BLaER1 treated with 17β-estradiol and CSF1 and Interleukin-3, amounts not matched to agents 10 nM and 100 nM (cell line): ENCODE data around the gene GALNT8.
"Not testable (repeated sequence)": the region's sequence is repeated elsewhere in the genome, so short reads cannot be mapped to it uniquely, and the experiment has no call there.

Experiments
- H3K27ac ChIP-seq, 11 experiments: shearing (Covaris generic); formaldehyde crosslinking; 2 replicates each; pipeline ENCODE4 v1.8.1; 2022
- H3K27me3 ChIP-seq, 11 experiments: shearing (Covaris generic); formaldehyde crosslinking; 2 replicates each; pipeline ENCODE4 v1.8.1; 2022
- H3K36me3 ChIP-seq, 11 experiments: shearing (Covaris generic); formaldehyde crosslinking; 2 replicates each; pipeline ENCODE4 v1.8.1; 2022
- H3K4me1 ChIP-seq, 10 experiments: shearing (Covaris generic); formaldehyde crosslinking; 2 replicates each; pipeline ENCODE4 v1.8.1; 2022
- H3K4me2 ChIP-seq, 11 experiments: shearing (Covaris generic); formaldehyde crosslinking; 2 replicates each; pipeline ENCODE4 v1.8.1; 2022
- H3K4me3 ChIP-seq, 10 experiments: shearing (Covaris generic); formaldehyde crosslinking; 2 replicates each; pipeline ENCODE4 v1.8.1; 2022
- H3K9ac ChIP-seq, 11 experiments: shearing (Covaris generic); formaldehyde crosslinking; 2 replicates each; pipeline ENCODE4 v1.8.1; 2022
- H3K9me3 ChIP-seq, 11 experiments: shearing (Covaris generic); formaldehyde crosslinking; replicated peaks in 1 of 11; 2 replicates each; pipeline ENCODE4 v1.8.1; 2022
- H4K20me1 ChIP-seq, 11 experiments: shearing (Covaris generic); formaldehyde crosslinking; 2 replicates each; pipeline ENCODE4 v1.8.1; 2022
- Cebpa-rat ChIP-seq, 11 experiments: shearing (Covaris generic); IDR thresholded peaks; 2 replicates each; pipeline ENCODE4 v1.8.1; 2022

Gene GALNT8

DNA sequence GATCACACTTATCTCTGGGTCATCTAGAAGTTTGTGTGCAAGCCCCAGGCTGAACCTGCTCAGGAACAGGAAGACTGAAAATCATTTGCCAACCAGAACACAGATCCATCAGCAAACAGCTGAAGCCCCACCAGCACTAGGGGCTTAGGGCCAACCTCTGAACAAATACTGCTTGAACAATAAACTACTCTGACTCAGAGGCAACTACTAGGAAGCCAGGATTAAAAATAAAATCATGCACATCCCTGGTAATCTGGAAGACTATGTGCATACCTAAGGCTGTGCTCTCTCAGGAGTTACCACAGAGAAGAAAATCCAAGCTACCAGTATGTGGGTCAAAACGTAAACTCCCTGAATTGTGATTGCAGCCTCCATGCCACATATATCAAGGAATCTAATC is 15.9 kb downstream of the GALNT8 start:
- no peak for TF ChIP-seq Cebpa-rat (IDR thresholded peaks at IDR 0.05)
- no peak overlapping the region for H3K4me3 ChIP-seq

GRCh38 chr12:4738541-4738940 is 18.3 kb downstream of the GALNT8 start:
- no peaks in the 10 kb centered on the region for H3K27me3 ChIP-seq
- no peak overlapping the region for H3K9ac ChIP-seq
- H3K4me1 ChIP-seq: no peaks in the 10 kb centered on the region
- no peaks in the 10 kb centered on the region for H3K36me3 ChIP-seq
- H3K4me2 ChIP-seq: no peak overlapping the region
- no peaks in the 10 kb centered on the region for H3K9me3 ChIP-seq
- no peaks in the 10 kb centered on the region for H4K20me1 ChIP-seq
- no peak for TF ChIP-seq Cebpa-rat (IDR thresholded peaks at IDR 0.05)
- H3K4me3 ChIP-seq: no peak overlapping the region
- no peak overlapping the region for H3K27ac ChIP-seq

More for the DNA sequence above, 15.9 kb downstream of the GALNT8 start:
- no peaks in the 10 kb centered on the region for H4K20me1 ChIP-seq
- no peaks in the 10 kb centered on the region for H3K4me1 ChIP-seq
- no peaks in the 10 kb centered on the region for H3K27me3 ChIP-seq
- no peak overlapping the region for H3K4me2 ChIP-seq
- H3K36me3 ChIP-seq: no peaks in the 10 kb centered on the region
- no peak overlapping the region for H3K27ac ChIP-seq
- no peaks in the 10 kb centered on the region for H3K9me3 ChIP-seq
- no peak overlapping the region for H3K9ac ChIP-seq

- Histone ChIP-seq H3K27ac (no peak overlapping the region), H4K20me1 (no peaks in the 10 kb centered on the region), H3K4me1 (no peaks in the 10 kb centered on the region), H3K9me3 (no peaks in the 10 kb centered on the region), H3K27me3 (no peaks in the 10 kb centered on the region), H3K9ac (no peak overlapping the region), H3K36me3 (no peaks in the 10 kb centered on the region), H3K4me2 (no peak overlapping the region), H3K4me3 (no peak overlapping the region)
- no peak for TF ChIP-seq Cebpa-rat (IDR thresholded peaks at IDR 0.05)
Observed at GRCh38 chr12:4742416-4742970, 22.3 kb downstream of the GALNT8 start.

DNA sequence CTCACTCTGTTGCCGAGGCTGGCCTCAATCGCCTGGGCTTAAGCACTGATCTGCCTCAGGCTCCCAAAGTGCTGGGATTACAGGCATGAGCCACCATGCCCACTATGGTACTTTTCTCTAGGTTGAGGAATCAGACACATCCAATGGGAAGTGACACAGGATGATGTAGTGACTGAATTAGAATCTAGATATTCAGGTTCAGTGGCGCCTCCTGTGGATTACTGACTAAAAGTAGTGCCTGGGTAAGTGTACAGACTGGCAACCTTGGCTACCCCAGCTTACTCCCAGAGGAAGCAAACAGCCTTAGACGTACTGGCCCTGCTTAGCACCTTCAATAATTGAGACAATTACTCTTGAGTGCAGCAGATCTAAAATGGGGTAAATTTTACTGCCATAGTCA is 22.8 kb downstream of the GALNT8 start:
- Histone ChIP-seq H3K27ac (no peak overlapping the region), H3K36me3 (no peaks in the 10 kb centered on the region), H4K20me1 (no peaks in the 10 kb centered on the region), H3K4me2 (no peak overlapping the region), H3K9me3 (peaks cover 0 to 2% (median 0%) of the 10 kb centered on the region in 11 experiments; a peak in 2 of 22 replicates), H3K27me3 (no peaks in the 10 kb centered on the region), H3K9ac (no peak overlapping the region), H3K4me3 (no peak overlapping the region), H3K4me1 (no peaks in the 10 kb centered on the region)
- no peak for TF ChIP-seq Cebpa-rat (IDR thresholded peaks at IDR 0.05)

DNA sequence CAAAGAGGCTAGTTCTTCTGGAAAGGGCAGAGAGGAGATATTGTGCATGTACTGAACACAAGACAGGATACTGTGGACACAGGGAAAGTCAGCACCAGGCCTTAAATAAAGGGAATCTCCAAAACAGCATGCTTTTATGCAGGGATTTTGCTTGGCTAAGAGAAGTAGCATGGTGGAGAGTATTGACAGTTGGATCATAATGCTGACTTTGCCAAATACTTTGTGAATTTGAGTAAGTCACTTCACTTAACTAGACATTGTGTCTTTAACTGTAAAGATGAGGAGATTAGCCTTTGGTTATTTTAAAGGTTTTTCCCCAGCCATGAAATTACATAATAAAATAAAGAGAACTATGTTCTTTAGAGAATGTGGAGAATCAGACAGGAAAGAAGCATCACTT is 24.5 kb downstream of the GALNT8 start:
- H3K4me2 ChIP-seq: no peak overlapping the region
- no peaks in the 10 kb centered on the region for H4K20me1 ChIP-seq
- no peak for TF ChIP-seq Cebpa-rat (IDR thresholded peaks at IDR 0.05)
- H3K36me3 ChIP-seq: no peaks in the 10 kb centered on the region
- peaks cover 0 to 12% (median 0%) of the 10 kb centered on the region in 11 experiments; a peak in 7 of 22 replicates for H3K9me3 ChIP-seq
- H3K4me3 ChIP-seq: no peak overlapping the region
- no peak overlapping the region for H3K9ac ChIP-seq
- no peak overlapping the region for H3K27ac ChIP-seq
- no peaks in the 10 kb centered on the region for H3K27me3 ChIP-seq
- no peaks in the 10 kb centered on the region for H3K4me1 ChIP-seq

DNA sequence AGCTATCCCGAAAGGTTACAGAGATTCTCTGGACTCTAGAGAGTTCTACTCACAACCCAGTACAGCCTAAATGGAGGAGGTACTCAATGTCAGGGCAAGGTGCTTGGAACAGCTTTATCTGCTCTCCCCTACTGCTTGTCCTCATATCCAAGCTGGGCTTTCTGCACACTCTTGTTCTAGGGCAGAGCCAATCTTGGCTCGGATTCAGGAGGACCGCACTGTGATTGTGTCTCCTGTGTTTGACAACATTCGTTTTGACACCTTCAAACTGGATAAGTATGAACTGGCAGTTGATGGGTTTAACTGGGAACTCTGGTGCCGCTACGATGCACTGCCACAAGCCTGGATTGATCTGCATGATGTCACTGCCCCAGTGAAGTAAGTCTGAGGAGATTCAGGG is 25.0 kb downstream of the GALNT8 start:
- H3K4me1 ChIP-seq: no peaks in the 10 kb centered on the region
- H3K9me3 ChIP-seq: peaks cover 0 to 12% (median 0%) of the 10 kb centered on the region in 11 experiments; a peak in 7 of 22 replicates
- no peak for TF ChIP-seq Cebpa-rat (IDR thresholded peaks at IDR 0.05)

GRCh38 chr12:4751654-4752053 is 31.5 kb downstream of the GALNT8 start:
- H3K9me3 ChIP-seq: peaks cover 0 to 12% (median 0%) of the 10 kb centered on the region in 11 experiments; a peak in 7 of 22 replicates
- not testable (repeated sequence) for H4K20me1 ChIP-seq, H3K36me3 ChIP-seq, H3K4me3 ChIP-seq, H3K27ac ChIP-seq, H3K9ac ChIP-seq, H3K4me2 ChIP-seq, H3K27me3 ChIP-seq, H3K4me1 ChIP-seq

More for the DNA sequence above, 25.0 kb downstream of the GALNT8 start:
- Histone ChIP-seq H3K4me2 (no peak overlapping the region), H3K4me3 (no peak overlapping the region), H3K36me3 (no peaks in the 10 kb centered on the region), H3K9ac (no peak overlapping the region), H3K27me3 (no peaks in the 10 kb centered on the region), H4K20me1 (no peaks in the 10 kb centered on the region), H3K27ac (no peak overlapping the region)

GRCh38 chr12:4762773-4763172 is 42.6 kb downstream of the GALNT8 start:
- no peaks in the 10 kb centered on the region for H3K27me3 ChIP-seq
- H3K4me1 ChIP-seq: no peaks in the 10 kb centered on the region
- no peak overlapping the region for H3K9ac ChIP-seq
- no peaks in the 10 kb centered on the region for H3K36me3 ChIP-seq
- no peak overlapping the region for H3K4me2 ChIP-seq
- H3K4me3 ChIP-seq: no peak overlapping the region
- TF ChIP-seq Cebpa-rat (IDR thresholded peaks at IDR 0.05): no peak
- peaks cover 0 to 7% (median 0%) of the 10 kb centered on the region in 11 experiments; a peak in 3 of 22 replicates for H3K9me3 ChIP-seq
- no peak overlapping the region for H3K27ac ChIP-seq
- H4K20me1 ChIP-seq: no peaks in the 10 kb centered on the region

GRCh38 chr12:4763549-4763948 is 43.3 kb downstream of the GALNT8 start:
- Histone ChIP-seq H3K9ac (no peak overlapping the region), H3K4me1 (no peaks in the 10 kb centered on the region), H3K4me2 (no peak overlapping the region), H4K20me1 (no peaks in the 10 kb centered on the region), H3K27ac (no peak overlapping the region), H3K36me3 (no peaks in the 10 kb centered on the region), H3K4me3 (no peak overlapping the region), H3K27me3 (no peaks in the 10 kb centered on the region), H3K9me3 (peaks cover 0 to 7% (median 0%) of the 10 kb centered on the region in 11 experiments; a peak in 3 of 22 replicates)
- no peak for TF ChIP-seq Cebpa-rat (IDR thresholded peaks at IDR 0.05)

DNA sequence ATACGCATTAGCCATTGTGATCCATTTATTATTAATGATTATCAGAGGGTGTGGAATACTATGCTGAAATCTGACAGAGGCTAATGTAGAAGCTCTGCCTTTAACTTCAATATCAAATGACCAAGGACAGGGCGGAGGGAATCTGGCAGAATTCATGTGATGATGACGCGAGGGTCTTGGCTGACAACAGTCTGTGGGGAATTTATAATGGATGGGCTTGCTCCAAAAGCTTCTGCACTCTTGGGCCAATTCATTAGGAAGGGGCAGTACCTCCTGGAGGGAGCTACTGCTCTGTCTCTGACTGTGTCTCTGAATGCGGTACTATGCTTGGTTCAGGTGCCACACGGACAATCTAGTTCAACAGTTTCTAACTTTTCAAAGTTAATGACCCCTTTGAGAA is 46.2 kb downstream of the GALNT8 start:
- no peak overlapping the region for H3K27ac ChIP-seq
- no peaks in the 10 kb centered on the region for H3K27me3 ChIP-seq
- 0 out of 20 replicates have a peak, but pooled peaks cover 0 to 3% (median 0%) of the 10 kb centered on the region in 10 experiments for H3K4me1 ChIP-seq
- H3K4me2 ChIP-seq: no peak overlapping the region
- H3K9ac ChIP-seq: no peak overlapping the region
- H3K36me3 ChIP-seq: no peaks in the 10 kb centered on the region
- H4K20me1 ChIP-seq: no peaks in the 10 kb centered on the region
- H3K4me3 ChIP-seq: no peak overlapping the region
- peaks cover 0 to 7% (median 0%) of the 10 kb centered on the region in 11 experiments; a peak in 3 of 22 replicates for H3K9me3 ChIP-seq
- no peak for TF ChIP-seq Cebpa-rat (IDR thresholded peaks at IDR 0.05)
